OCI-LY1 (cell line): ENCODE measurements around the gene SYCE1.
"Not testable (repeated sequence)": the region's sequence is repeated elsewhere in the genome, so short reads cannot be mapped to it uniquely, and the experiment has no call there.

Experiments
- H2AFZ ChIP-seq: fragments of 200-600 bp; sonication (generic), shearing (Covaris generic); 2 replicates; pipeline ENCODE4 v1.6.0; 2014; ENCODE audit warnings: antibody characterized with exemption, mild to moderate bottlenecking, low read length
- H3F3A ChIP-seq: fragments of 200-600 bp; sonication (generic), shearing (Covaris generic); 2 replicates; pipeline ENCODE4 v1.6.0; 2014; ENCODE audit warnings: mild to moderate bottlenecking, antibody characterized with exemption, low read length, moderate library complexity; ENCODE audit not compliant: insufficient read depth
- H3K27ac ChIP-seq: fragments of 200-600 bp; sonication (generic); 2 replicates; pipeline ENCODE4 v1.5.1; 2014; ENCODE audit warnings: low read length, mixed run types, mild to moderate bottlenecking, low read depth; ENCODE audit not compliant: poor library complexity, severe bottlenecking
- H3K27me3 ChIP-seq: fragments of 200-600 bp; sonication (generic); 2 replicates; pipeline ENCODE4 v1.6.0; 2014; ENCODE audit warnings: antibody characterized with exemption, mild to moderate bottlenecking, low read length, moderate library complexity; ENCODE audit not compliant: insufficient read depth
- H3K36me3 ChIP-seq: fragments of 200-600 bp; sonication (generic); 2 replicates; pipeline ENCODE4 v1.6.1; 2014; ENCODE audit warnings: mild to moderate bottlenecking, antibody characterized with exemption, low read length, moderate library complexity, mixed read lengths; ENCODE audit not compliant: insufficient read depth
- H3K4me1 ChIP-seq: fragments of 200-600 bp; sonication (generic); 2 replicates; pipeline ENCODE4 v1.5.1; 2014; ENCODE audit warnings: mild to moderate bottlenecking, low read length, moderate library complexity; ENCODE audit not compliant: insufficient read depth, severe bottlenecking
- H3K4me2 ChIP-seq: fragments of 200-600 bp; sonication (generic), shearing (Covaris generic); 2 replicates; pipeline ENCODE4 v1.6.1; 2014; ENCODE audit warnings: low read length
- H3K4me3 ChIP-seq: fragments of 200-600 bp; sonication (generic); 2 replicates; pipeline ENCODE4 v1.5.1; 2014; ENCODE audit warnings: low read length, low read depth, mild to moderate bottlenecking, mixed read lengths; ENCODE audit not compliant: poor library complexity, severe bottlenecking
- H3K79me2 ChIP-seq: fragments of 200-600 bp; shearing (Covaris generic); 2 replicates; pipeline ENCODE4 v1.6.1; 2016; ENCODE audit warnings: mixed run types, low read length, mixed read lengths; ENCODE audit not compliant: insufficient read depth
- H3K9ac ChIP-seq: fragments of 200-600 bp; sonication (generic), shearing (Covaris generic); 2 replicates; pipeline ENCODE4 v1.6.1; 2014; ENCODE audit warnings: mild to moderate bottlenecking, low read length, mixed read lengths
- H3K9me2 ChIP-seq: fragments of 200-600 bp; sonication (generic), shearing (Covaris generic); 2 replicates; pipeline ENCODE4 v1.6.1; 2014; ENCODE audit warnings: low read depth, mild to moderate bottlenecking, low read length, mixed read lengths
- H3K9me3 ChIP-seq: fragments of 200-600 bp; shearing (Covaris generic); 2 replicates; pipeline ENCODE4 v1.6.1; 2014; ENCODE audit warnings: low read length, mixed read lengths
- H4K20me1 ChIP-seq: fragments of 200-600 bp; sonication (generic), shearing (Covaris generic); 2 replicates; pipeline ENCODE4 v1.6.0; 2016; ENCODE audit warnings: mild to moderate bottlenecking, low read length; ENCODE audit not compliant: insufficient read depth
- EZH2 ChIP-seq: fragments of 200-600 bp; sonication (generic), shearing (Covaris generic); IDR thresholded peaks from 2 replicates; pipeline ENCODE4 v1.8.0; 2017; ENCODE audit warnings: borderline replicate concordance, mixed run types, mild to moderate bottlenecking, antibody characterized with exemption, low read length, moderate library complexity, mixed read lengths
- TF ChIP-seq, protein P1 (sequence below): fragments of 200-600 bp; sonication (generic), shearing (Covaris generic); IDR thresholded peaks from 2 replicates; pipeline ENCODE4 v1.5.1; 2017; ENCODE audit warnings: mild to moderate bottlenecking, antibody characterized with exemption, low read length, moderate library complexity, mixed read lengths

The SYCE1 gene

DNA sequence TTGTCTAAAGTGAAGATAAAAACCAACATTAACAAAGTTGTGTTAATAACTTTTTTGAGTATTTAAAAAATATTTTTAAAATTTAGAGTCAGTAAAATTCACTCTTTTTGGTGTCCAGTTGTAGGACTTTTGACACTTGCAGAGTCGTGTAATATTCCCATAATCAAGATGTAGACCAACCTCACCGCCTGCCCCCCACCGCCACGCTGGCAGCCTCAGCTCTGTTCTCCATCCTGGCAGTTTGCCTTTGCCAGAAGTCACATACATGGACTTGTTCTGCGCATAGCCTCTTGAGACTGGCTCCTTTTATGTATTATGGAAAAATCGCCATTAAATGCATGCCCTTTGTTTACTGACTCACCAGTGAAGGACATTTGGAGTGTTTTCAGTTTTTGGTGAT, 27.3 kb upstream of the SYCE1 start:
- no peaks in the 10 kb centered on the region for H3K79me2 ChIP-seq
- H3K9ac ChIP-seq = no peak overlapping the region
- no peaks in the 10 kb centered on the region for H3K4me1 ChIP-seq
- H3K27ac ChIP-seq = no peak overlapping the region
- TF ChIP-seq, protein P1, sequence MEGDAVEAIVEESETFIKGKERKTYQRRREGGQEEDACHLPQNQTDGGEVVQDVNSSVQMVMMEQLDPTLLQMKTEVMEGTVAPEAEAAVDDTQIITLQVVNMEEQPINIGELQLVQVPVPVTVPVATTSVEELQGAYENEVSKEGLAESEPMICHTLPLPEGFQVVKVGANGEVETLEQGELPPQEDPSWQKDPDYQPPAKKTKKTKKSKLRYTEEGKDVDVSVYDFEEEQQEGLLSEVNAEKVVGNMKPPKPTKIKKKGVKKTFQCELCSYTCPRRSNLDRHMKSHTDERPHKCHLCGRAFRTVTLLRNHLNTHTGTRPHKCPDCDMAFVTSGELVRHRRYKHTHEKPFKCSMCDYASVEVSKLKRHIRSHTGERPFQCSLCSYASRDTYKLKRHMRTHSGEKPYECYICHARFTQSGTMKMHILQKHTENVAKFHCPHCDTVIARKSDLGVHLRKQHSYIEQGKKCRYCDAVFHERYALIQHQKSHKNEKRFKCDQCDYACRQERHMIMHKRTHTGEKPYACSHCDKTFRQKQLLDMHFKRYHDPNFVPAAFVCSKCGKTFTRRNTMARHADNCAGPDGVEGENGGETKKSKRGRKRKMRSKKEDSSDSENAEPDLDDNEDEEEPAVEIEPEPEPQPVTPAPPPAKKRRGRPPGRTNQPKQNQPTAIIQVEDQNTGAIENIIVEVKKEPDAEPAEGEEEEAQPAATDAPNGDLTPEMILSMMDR = no peak
- no peak for TF ChIP-seq EZH2
- no peaks in the 10 kb centered on the region for H3K9me3 ChIP-seq
- no peaks in the 10 kb centered on the region for H3F3A ChIP-seq
- H3K4me2 ChIP-seq = no peak overlapping the region
- no peaks in the 10 kb centered on the region for H4K20me1 ChIP-seq
- no peak overlapping the region for H2AFZ ChIP-seq
- H3K27me3 ChIP-seq = no peaks in the 10 kb centered on the region
- no peaks in the 10 kb centered on the region for H3K9me2 ChIP-seq
- H3K4me3 ChIP-seq = no peak overlapping the region
- no peaks in the 10 kb centered on the region for H3K36me3 ChIP-seq

DNA sequence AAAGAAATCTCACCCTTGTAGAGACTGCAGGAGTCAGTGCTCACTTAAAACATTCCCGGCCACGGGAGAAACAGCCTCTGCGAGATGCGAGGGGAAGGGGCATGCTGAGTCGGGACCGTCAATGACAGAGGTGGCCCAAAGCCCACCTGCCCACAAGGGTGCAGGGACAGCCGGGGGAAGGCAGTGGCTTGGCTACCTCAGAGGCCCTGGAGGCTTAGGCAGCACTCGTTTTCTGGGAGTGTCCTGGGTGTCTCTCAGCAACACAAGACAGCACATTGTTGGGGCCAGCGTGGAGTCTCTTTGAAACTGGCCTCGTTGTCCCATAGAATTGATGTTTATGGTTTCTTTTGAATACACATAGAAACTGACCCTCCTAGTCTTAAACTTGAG, 25.6 kb upstream of the SYCE1 start:
- Histone ChIP-seq H3K79me2 (no peaks in the 10 kb centered on the region), H3K4me2 (no peak overlapping the region), H3K4me3 (no peak overlapping the region), H3K9me2 (no peaks in the 10 kb centered on the region), H3F3A (no peaks in the 10 kb centered on the region), H3K9ac (no peak overlapping the region), H2AFZ (no peak overlapping the region), H3K27ac (no peak overlapping the region), H3K4me1 (no peaks in the 10 kb centered on the region), H3K36me3 (no peaks in the 10 kb centered on the region), H3K27me3 (no peaks in the 10 kb centered on the region), H3K9me3 (no peaks in the 10 kb centered on the region), H4K20me1 (no peaks in the 10 kb centered on the region)
- no peak for TF ChIP-seq EZH2
- TF ChIP-seq, protein P1 = no peak

DNA sequence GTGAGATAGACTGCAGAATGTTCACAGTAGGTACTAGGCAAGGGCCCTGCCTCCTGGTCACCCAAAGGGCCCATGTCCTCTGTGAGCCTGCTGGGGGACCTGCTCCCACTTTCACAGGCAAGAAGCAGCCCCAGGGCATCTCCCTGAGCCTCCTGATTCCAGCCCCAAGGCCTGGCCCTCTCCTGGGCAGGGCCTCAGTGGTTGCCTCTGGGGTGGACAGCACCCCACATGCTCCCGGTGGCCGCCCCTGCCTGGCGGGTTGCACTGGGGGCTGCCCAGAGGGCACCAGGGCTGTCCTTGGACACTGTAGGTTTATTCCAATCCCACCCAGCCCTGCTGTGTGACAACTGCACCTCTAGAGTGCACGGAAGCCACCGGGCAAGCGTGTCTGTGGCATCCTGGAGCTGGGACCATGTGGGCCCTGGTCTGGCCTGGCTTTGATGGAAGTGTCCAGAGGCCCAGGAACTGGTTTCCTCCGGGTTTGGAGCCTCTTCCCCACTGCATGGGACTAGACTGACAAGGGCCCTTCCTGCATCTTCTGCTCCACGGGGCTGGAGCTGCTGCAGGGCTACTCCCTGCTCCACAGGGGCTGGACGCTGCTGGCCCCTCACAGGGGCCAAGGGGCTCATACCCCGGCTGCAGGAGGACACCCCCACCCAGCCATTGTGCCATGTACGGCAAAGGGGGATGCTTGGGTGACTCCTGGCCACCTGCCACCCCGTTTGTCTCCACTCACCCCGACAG, 25.0 kb upstream of the SYCE1 start:
- H3K36me3 ChIP-seq = no peaks in the 10 kb centered on the region
- H3K4me1 ChIP-seq = no peaks in the 10 kb centered on the region
- TF ChIP-seq EZH2 = no peak
- TF ChIP-seq, protein P1 = no peak
- H3K4me2 ChIP-seq = no peak overlapping the region
- no peaks in the 10 kb centered on the region for H4K20me1 ChIP-seq
- no peaks in the 10 kb centered on the region for H3K9me2 ChIP-seq
- no peaks in the 10 kb centered on the region for H3K27me3 ChIP-seq
- no peaks in the 10 kb centered on the region for H3K9me3 ChIP-seq
- H3K4me3 ChIP-seq = no peak overlapping the region
- H3F3A ChIP-seq = no peaks in the 10 kb centered on the region
- no peak overlapping the region for H3K9ac ChIP-seq
- H2AFZ ChIP-seq = no peak overlapping the region
- H3K79me2 ChIP-seq = no peaks in the 10 kb centered on the region
- H3K27ac ChIP-seq = no peak overlapping the region

DNA sequence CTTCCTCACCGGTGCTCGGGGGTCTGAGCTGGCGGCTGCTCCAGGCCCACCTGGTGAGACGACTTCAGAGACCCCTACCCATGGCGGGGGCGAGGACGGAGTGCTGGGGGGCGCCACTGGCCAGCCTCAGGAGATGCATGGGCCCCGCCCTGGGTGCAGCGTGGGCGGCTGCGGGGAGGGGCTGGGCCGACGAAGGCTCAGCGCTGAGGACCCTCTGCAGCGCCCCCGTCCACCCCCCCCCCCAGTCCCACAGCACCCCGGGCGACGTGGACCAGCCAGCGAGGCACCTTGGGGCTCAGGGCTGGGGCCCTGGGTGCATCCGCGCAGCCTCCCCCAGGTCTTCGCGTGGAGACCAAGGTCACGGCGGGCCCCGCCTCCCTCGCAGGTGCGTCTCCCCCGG, 11.7 kb upstream of the SYCE1 start:
- H3K36me3 ChIP-seq, H3K9me3 ChIP-seq, H3K27ac ChIP-seq, H3K79me2 ChIP-seq, H3K9me2 ChIP-seq, H3K4me3 ChIP-seq, H2AFZ ChIP-seq, H3K9ac ChIP-seq, H3K27me3 ChIP-seq, H3K4me2 ChIP-seq, H3F3A ChIP-seq, H3K4me1 ChIP-seq, H4K20me1 ChIP-seq: not testable (repeated sequence)

DNA sequence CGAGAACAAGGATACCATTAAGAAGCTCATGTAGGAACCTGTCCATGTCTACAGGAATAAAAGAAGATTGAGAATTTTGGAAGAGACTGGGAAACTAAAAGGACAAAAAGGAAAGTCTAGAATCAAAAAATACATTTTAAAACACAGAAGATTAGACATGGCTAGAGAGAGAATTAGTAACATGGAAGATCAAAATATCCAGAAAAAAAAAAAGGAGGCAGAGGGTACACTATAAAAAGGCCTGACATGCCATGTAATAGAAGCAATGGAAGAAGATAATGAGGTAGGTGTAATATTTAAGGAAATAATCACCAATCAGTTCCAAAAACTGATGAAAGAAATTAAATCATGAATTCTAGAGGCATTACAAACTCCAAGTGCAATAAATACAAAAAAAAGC, 8.1 kb upstream of the SYCE1 start:
- not testable (repeated sequence) for H3K79me2 ChIP-seq, H3K27me3 ChIP-seq, H3K9me3 ChIP-seq, H3K4me3 ChIP-seq, H3F3A ChIP-seq, H3K9me2 ChIP-seq, H3K4me1 ChIP-seq, H3K9ac ChIP-seq, H2AFZ ChIP-seq, H3K27ac ChIP-seq, H3K4me2 ChIP-seq, H4K20me1 ChIP-seq, H3K36me3 ChIP-seq
